NK-92 (cell line): Measurements from ENCODE around the gene GBGT1.
"Not testable (repeated sequence)": the region's sequence is repeated elsewhere in the genome, so short reads cannot be mapped to it uniquely, and the experiment has no call there.

Experiments
- DNase-seq: peaks from one replicate; lab custom pipeline; 2025; ENCODE audit not compliant: unreplicated experiment; lab: John Stamatoyannopoulos, UW

Gene GBGT1

GRCh38 chr9:133163504-133164172 is at the start of gene GBGT1:
Gene GBGT1 (minus strand): TSS chr9:133163914. CDS start chr9:133162412, 1,502 bp downstream.
- no peak for DNase-seq

GRCh38 chr9:133210609-133211008 is 46.9 kb upstream of the GBGT1 start:
- no peak for DNase-seq

GRCh38 chr9:133210202-133210532 is 46.5 kb upstream of the GBGT1 start:
- DNase-seq = no peak

- DNase-seq = not testable (repeated sequence)
Observed at GRCh38 chr9:133209327-133210201, 45.9 kb upstream of the GBGT1 start.

- DNase-seq = not testable (repeated sequence)
Observed at GRCh38 chr9:133208880-133209300, 45.2 kb upstream of the GBGT1 start, which contains the start of gene OBP2B. Gene OBP2B (minus strand): TSS chr9:133209250. CDS start chr9:133209199, 51 bp downstream.

- DNase-seq = not testable (repeated sequence)
Observed at GRCh38 chr9:133208171-133208879, 44.6 kb upstream of the GBGT1 start.

- no peak for DNase-seq
Observed at GRCh38 chr9:133207540-133208170, 43.9 kb upstream of the GBGT1 start.

- no peak for DNase-seq
Observed at GRCh38 chr9:133207021-133207531, 43.4 kb upstream of the GBGT1 start.

- DNase-seq = no peak
Observed at GRCh38 chr9:133205996-133206931, 42.5 kb upstream of the GBGT1 start.

- DNase-seq = not testable (repeated sequence)
Observed at GRCh38 chr9:133205481-133205887, 41.8 kb upstream of the GBGT1 start.

GRCh38 chr9:133204993-133205336 is 41.3 kb upstream of the GBGT1 start:
- no peak for DNase-seq

GRCh38 chr9:133204335-133204992 is 40.8 kb upstream of the GBGT1 start:
- DNase-seq = no peak

- DNase-seq = no peak
Observed at GRCh38 chr9:133203506-133204075, 39.9 kb upstream of the GBGT1 start.

- no peak for DNase-seq
Observed at GRCh38 chr9:133202688-133203453, 39.2 kb upstream of the GBGT1 start.

GRCh38 chr9:133202145-133202513 is 38.4 kb upstream of the GBGT1 start:
- no peak for DNase-seq

GRCh38 chr9:133201424-133202144 is 37.9 kb upstream of the GBGT1 start:
- DNase-seq = no peak

GRCh38 chr9:133200631-133201030 is 36.9 kb upstream of the GBGT1 start:
- DNase-seq = no peak
